Cardiac ventricle fibroblast (primary cell): ENCODE measurements around the gene TMEM253. TPM values are rescaled to one million over a fixed set of nuclear protein-coding genes. Genes with fewer than 3 reads are reported as not detected.

Experiments
- total RNA-seq: library from RNA; depleted of rRNA; stranded (reverse); fragments of >200 nt; gene quantifications from 2 replicates; pipeline ENCODE4 v1.2.3, GENCODE V29; 2015

TMEM253 gene
- not detected in 2 replicates for total RNA-seq

GRCh38 chr14:21100931-21101330 is at the start of gene TMEM253:
Gene TMEM253 (plus strand): TSS chr14:21101066. CDS start chr14:21101344, 278 bp downstream.

GRCh38 chr14:21057803-21058675 is 42.8 kb upstream of the TMEM253 start, which contains the start of gene RNASE8:
Gene RNASE8 (plus strand): TSS chr14:21057822. CDS start chr14:21057893, 71 bp downstream.

GRCh38 chr14:21070083-21070609 is 30.7 kb upstream of the TMEM253 start, which contains the start of gene ARHGEF40:
Gene ARHGEF40 (plus strand): TSS chr14:21070304. CDS start chr14:21070397, 93 bp downstream.

GRCh38 chr14:21098076-21098891 is 2.6 kb upstream of the TMEM253 start, which contains the start of gene ZNF219:
Gene ZNF219 (minus strand): TSS chr14:21098655. CDS start chr14:21093591, 5,064 bp downstream.

Other genes starting within 250 kb of the TMEM253 start
- gene RNASE3, start 209.7 kb upstream of the TMEM253 start, total RNA-seq, result not detected in 2 replicates
- gene RNASE2, start 145.6 kb upstream of the TMEM253 start, total RNA-seq, result not detected in 2 replicates
- gene METTL17, start 111.1 kb upstream of the TMEM253 start, total RNA-seq, result 45.9 and 46.5 TPM in 2 replicates
- 0.25 TPM in 1 of 2 replicates, not detected in the other for gene SLC39A2, start 101.8 kb upstream of the TMEM253 start, total RNA-seq
- gene NDRG2, start 76.0 kb upstream of the TMEM253 start, total RNA-seq, result 54.0 and 70.0 TPM in 2 replicates
- not detected in 2 replicates for gene TPPP2, start 70.8 kb upstream of the TMEM253 start, total RNA-seq
- gene RNASE13, start 66.3 kb upstream of the TMEM253 start, total RNA-seq, result not detected in 2 replicates
- not detected in 2 replicates for gene RNASE7, start 58.7 kb upstream of the TMEM253 start, total RNA-seq
- not detected in 2 replicates for gene RNASE8, start 43.2 kb upstream of the TMEM253 start, total RNA-seq
- gene ARHGEF40, start 30.8 kb upstream of the TMEM253 start, total RNA-seq, result 53.6 and 64.6 TPM in 2 replicates
- 17.3 and 20.2 TPM in 2 replicates for gene ZNF219, start 2.4 kb upstream of the TMEM253 start, total RNA-seq
- gene OR5AU1, start 55.0 kb downstream of the TMEM253 start, total RNA-seq, result not detected in 2 replicates
- gene HNRNPC, start 168.4 kb downstream of the TMEM253 start, total RNA-seq, result 466 and 553 TPM in 2 replicates
- not detected in 2 replicates for gene RPGRIP1, start 179.0 kb downstream of the TMEM253 start, total RNA-seq